Effector CD8-positive, alpha-beta T cell (primary cell): ENCODE results near the gene ARF3.
"Not testable (repeated sequence)": the region's sequence is repeated elsewhere in the genome, so short reads cannot be mapped to it uniquely, and the experiment has no call there.

Experiments
- DNase-seq: peaks from one replicate; lab custom pipeline; 2025; lab: John Stamatoyannopoulos, UW

Gene ARF3

DNA sequence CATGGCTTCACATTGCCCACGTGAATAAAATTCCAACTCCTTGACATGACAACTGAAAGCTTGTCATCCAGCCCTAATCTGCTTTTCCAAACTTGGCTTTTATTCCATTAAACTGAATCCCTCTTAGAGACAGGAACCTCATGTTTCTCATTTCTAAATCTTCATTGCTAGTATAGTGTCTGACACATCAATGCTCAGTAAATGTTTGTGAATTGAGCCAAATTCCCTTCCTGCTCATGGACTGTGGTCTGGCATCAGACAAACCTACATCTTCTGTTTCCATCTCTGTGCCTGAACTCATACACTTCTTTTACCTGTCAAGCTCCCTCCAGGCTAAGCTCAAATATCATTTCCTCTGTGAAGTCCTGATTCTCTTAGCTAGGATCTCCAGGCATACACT is 27.7 kb downstream of the ARF3 start:
- no peak for DNase-seq

DNA sequence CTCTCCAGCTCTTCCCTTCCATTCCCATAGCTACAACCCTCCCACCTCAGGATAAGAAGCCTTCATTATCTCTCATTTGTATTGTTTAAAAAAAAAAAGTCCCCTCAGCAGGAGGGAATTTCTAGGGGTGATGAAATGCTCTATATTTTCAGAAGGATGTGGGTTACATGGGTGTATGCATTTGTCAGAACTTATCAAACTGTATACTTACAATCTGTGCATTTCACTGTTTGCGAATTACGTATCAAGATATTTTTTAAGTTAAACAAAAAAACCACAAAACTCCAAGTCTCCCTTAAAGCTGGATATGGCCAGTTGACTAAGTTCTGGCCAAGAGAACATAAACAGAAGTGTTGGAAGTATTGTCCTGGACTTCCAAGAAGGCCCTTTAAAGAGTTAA is 30.0 kb downstream of the ARF3 start:
- no peak for DNase-seq

DNA sequence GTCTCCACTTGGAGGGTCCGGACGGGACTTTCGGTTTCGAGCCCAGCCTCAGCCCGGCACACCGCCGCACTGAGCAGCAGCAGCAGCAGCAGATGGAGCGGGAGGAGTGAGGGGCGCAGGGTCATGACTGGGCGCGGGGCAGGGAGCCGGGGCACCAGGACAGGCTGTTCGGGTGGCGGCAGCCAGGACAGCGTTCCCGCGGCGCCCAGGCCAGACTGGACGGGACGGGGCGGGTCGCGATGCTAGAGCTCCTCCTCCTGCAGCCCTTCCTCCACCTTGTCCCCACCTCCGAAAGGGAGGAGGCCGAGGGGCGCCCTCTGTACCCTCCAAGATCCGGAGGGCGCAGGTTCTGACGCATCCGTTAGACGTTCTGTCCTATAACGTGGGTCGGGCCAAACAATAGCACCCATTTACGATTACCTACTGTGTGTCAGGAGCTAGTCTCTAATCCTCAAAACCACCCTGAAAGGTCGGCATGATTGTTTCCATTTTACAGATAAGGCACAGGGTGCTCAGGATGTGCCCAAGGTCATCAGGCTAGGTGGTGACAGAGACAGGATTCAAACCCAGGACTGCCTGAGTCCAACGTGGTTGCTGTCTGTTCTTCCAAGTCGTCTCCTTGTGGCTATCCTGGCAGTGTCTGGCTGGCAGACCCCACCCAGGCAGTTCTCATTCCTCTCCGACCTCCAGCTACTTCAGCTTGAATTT is 31.8 kb downstream of the ARF3 start, which contains the start of gene FKBP11:
Gene FKBP11 (minus strand): TSS at position 189 of the 708 bp plus-strand sequence. CDS start 64 bp downstream, at position 125.
- DNase-seq: peak; percentile 64

DNA sequence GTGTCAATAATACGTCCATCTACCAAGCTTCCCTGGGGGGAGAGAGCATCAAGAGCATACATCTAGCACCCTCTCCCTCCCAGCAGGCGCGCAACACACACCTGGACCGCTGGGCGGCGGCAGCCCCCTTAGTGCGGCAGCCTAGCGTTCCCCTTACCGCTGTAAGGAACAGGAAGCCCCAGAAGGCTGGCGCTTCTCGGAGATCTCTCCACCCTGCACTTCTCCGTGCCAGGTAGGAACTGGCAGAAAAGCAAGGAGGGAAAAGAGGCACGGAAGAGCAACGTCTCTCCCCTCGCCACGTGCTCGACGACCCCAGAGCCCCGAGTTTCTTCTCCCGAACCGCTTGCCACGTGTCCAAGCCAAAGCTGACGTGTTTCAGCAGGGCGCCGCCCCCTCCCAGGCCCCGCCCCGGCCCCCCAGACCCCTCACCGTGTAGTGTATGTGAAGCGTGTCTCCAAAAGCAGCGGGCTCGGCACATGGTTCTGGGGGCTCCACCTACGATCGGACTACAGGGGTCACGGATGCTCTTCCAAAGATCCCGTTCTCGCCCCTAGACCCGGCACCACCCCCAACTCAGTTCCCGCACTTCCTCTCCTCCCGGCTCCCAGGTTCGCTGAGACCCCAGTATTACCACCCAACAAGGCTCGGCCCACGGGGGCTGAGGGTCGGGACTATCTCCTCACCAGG is 32.5 kb downstream of the ARF3 start:
- peak; percentile 63 for DNase-seq

DNA sequence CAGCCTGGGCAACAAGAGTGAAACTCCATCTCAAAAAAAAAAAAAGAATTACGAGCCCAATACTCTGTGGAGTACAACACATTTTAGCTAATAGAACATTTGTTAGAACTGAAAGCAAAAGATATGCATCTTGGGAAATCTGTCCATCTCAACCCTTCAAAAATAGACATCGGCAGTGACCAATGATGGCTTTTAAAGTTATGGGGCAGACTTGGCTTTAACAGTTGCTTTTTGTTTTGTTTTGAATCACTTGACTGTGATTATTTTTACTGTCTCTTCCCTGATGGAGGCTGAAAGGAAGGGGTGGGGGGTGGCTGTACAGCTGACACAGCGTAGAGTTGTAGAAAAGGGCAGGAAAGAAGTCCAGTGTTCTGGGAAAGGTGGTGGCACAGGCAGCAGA is 34.2 kb downstream of the ARF3 start:
- no peak for DNase-seq

DNA sequence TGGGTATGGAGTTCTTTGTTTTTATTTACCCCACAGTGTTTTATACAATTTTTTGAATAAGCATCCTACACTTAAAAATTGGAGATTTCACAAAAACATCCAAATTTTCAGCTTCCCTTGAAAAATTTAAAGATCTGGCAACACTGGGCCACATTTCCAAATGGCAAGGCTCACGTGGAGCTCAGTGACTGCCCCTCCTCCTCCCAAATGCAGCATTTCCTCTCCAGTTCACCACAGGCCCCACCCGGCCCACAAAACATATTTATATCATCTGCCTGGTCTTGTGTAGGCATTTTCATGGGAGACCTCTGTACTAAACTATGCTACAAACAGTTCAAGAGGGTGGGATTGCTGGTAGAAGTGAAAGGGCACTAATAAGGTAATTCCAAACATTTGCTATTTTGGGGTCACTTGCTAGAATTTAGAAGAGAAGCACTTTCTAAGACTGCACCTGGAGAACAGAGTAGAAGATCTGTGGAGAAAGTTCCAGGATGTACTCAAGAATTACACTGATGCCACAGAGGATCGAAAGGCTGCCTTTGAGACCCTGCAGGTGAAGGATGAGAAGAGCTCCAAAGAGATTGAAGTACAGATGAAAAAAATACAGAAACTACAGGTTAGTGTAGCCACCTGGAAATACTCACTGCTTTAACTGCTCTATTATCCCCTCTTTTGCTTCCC is 39.3 kb downstream of the ARF3 start:
- no peak for DNase-seq

DNA sequence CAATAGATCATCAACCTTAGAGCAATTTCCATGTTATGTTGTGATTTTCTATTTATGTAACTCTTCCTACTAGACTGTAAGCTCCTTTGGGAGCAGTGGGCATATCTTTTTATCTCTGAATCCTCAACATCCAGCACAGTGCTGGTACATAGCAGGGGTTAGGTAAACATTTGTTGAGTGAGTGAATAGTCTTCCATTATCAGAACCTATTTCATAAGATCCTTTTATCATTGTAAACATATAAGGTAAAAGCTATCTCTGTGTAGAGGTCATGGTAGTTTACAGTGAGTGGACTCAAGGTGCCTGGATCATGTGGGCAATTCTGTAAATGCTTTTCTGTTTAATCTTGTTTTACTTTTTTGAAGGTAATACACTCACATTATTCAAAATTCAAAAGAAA is 47.1 kb downstream of the ARF3 start:
- DNase-seq: no peak

DNA sequence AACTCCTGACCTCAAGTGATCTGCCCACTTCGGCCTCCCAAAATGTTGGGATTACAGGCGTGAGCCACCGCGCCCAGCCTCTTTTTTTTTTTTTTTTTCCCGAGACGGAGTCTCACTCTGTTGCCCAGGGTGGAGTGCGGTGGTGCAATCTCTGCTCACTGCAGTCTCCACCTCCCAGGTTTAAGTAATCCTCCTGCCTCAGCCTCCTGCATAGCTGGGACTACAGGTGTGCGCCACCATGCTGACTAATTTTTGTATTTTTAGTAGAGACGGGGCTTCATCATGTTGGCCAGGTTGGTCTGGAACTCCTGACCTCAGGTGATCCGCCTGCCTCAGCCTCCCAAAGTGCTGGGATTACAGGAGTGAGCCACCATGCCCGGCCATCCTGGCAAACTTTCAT is 47.6 kb downstream of the ARF3 start:
- not testable (repeated sequence) for DNase-seq

DNA sequence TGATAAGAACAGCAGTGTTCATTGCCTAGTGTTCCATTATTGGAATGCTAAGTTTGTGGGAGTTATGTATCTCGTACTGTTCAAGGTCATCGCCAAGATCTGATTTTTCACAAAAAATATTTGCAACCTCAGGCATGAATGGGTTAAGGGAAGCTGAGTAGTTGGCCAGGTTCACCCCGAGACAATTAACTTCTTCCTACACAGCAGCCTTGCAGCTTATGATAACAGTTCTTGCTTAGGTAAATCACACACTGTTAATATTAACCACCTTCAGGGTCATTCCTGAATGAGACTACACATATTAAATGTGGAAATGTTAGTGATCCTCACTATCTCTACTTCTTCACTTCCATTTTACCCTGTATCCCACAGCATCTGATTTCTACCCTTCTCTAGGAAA is 50.0 kb downstream of the ARF3 start:
- DNase-seq: no peak

DNA sequence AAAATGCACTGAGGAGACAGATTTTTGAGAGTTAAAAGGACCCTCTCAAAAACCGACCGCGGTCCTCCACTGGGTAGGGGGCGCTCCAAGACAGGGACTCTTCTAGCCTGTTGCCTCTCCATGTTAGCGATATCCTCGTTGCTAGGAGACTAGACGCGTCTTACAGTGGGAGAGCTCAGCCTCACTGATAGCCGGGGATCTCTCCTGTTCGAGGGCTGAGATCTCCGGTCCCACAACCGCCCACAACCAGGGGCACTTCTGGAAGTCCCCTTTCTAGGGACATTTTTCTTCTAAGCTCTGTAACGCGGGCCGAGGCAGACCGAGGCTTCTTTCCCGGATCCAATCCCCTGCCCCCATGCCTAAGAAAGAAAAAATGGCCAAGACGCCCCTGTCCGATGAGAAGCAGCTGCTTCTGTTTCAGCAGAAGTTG is 53.3 kb downstream of the ARF3 start:
- DNase-seq: peak; percentile 74

DNA sequence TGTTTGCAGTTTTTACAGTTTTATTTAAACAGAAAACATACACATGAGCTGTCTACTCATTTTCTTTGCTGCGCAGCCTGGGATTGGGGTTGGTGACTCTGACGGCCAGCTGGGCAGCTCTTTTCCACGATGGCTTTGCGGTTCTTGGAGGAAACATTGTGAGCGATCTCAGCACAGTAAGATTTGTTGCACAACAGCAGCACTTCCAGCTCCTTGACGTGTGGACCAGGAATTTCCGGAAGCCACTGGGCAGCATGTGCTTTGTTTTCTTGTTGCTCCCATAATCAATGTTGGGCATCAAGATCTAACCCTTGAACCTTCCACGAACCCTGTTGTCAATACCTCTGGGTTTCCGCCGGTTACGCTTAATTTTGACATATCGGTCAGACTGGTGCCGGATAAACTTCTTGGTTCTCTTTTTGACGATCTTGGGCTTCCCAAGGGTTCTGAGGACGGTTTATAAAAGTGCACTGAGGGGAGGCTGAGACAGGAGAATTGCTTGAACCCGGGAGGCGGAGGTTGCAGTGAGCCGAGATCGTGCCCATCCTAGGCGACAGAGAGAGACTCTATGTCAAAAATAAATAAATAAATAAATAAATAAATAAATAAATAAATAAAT is 53.8 kb downstream of the ARF3 start:
- DNase-seq: no peak

DNA sequence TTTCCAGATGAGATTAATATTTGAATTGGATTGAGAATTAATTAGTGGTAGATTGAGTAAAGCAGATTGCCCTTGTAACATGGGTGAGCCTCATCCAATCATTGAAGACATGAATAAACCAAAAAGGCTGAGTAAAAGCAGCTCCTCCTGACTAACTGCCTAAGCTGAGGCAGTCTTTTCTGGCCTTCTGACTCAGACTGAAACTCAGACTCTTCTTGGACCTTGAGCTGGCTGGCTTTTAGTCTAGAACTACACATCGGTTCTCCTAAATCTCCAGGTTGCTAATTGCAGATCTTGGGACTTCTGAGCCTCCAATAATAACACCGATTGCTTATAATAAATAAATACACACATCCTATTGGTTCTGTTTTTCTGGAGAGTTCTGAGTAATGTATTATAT is 56.0 kb downstream of the ARF3 start:
- DNase-seq: no peak

DNA sequence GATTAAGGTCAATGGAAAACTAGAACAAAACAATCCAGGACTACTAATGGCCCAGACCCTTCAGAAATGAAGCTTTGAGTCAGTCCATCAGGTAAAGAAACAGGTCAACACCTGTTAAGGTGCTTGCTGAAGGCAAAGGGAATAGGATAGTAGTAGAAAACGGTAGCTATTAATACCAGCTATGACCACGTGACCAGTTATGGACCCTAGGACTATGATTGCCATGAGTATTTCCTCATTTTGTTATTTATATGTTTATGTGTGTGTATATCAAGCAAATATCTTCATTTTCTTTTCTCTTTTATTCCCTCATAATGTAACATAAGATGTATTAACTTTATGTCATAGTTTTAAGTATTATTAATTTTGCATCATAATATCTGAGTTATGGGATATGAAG is 57.6 kb downstream of the ARF3 start:
- no peak for DNase-seq

DNA sequence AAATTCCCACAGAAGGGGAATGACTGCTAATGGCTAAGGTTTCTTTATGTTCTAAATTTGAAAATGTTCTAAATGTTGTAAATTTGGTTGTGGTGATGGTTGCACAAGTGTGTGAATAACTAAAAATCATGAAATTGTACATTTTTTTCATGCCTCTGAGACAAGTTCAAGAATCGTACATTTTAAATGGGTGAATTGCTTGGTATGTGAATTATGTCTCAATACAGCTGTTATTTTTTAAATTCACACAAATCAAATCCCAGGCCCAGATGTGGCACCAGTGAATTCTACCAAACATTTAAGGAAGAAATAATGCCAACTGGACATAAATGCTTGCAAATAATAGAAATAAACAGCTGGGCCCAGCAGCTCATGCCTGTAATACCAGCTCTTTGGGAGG is 63.0 kb downstream of the ARF3 start:
- no peak for DNase-seq

DNA sequence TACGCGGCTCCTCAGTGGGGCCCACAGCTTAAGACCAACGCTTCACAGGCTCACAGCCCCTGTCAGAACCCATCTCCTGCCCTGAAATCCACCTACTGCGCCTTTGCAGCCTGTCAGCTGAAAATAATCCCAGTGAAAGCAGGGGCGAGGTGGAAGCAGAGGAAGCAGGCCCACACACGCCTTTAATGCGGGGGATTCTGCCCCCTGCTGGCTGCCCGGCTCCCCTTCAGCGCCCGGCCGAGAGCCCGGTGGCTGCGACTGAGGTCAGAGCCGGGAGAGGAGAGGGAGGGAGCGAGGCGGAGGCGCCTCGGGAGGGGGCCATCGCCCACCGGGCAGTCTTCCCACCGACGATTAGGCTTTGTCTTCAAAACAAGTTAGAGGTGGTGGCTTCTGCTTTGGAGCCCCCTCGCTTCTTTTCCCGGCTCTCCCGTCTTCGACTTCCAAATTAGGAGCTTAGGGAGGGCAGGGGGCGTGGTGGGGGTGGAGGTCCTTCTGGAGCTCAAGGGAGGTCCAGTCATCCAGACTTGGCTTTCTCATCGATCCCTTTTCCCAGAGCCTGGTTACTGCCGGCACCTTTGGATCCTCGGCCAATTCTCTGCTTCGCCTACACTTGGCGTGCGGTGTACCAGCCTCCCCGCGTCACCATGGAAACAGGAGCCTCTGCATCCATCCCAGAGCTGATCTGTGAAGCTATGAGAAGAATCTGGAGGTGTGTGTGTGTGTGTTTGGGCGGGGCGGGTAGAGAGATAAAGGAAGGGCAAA is 66.4 kb downstream of the ARF3 start:
- peak; percentile 56 for DNase-seq

DNA sequence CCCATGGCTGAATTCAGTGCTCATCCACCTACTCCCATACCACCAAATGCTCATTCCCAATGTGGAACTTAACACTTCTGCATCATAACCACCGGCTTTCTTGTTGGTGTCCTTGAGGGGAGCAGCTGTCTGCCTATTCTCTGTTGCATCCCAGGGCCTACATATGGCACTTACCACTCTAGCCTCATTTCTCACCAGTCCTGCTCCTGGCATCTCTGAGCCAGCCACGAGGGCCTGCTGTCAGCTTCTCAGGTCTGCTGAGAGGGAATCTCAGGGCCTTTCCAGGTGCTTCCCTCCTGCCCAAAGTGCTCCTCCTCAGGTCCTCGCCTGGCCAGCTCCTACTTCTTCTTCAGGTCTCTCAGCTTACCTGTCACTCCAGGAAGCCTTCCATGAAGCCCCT is 67.6 kb downstream of the ARF3 start:
- DNase-seq: no peak
